K562 (cell line): Measurements from ENCODE around the gene ANKS1A. TPM values are rescaled to one million over a fixed set of nuclear protein-coding genes. Genes with fewer than 3 reads are reported as not detected.

Experiments used
- ATAC-seq: fragments of 200-7000 bp; cut with Tn5 transposase; 3 replicates; pipeline ENCODE4 v1.9.1; 2020; ENCODE audit warnings: moderate library complexity
- BruUV-seq: library from RNA; stranded (reverse); fragments of 400-500 nt; replicated peaks from 2 replicates; lab custom pipeline; 2021; lab: Mats Ljungman, UMichigan
- CTCF ChIA-PET: fragments of 300-600 bp; formaldehyde crosslinking; extraction: SDS; loops from one replicate; lab custom pipeline; 2021; ENCODE audit warnings: low intra/inter-chr PET ratio; lab: Yijun Ruan, JAX
- POLR2A ChIA-PET: fragments of 300-600, 350-650 bp; sonication (Branson Sonifier 250); formaldehyde crosslinking; extraction: SDS; loops from one replicate; lab custom pipeline; 2021; ENCODE audit warnings: antibody characterized with exemption, inconsistent platforms; lab: Yijun Ruan, JAX
- DNase-seq, 4 experiments: peaks; one replicate each; pipeline versions ENCODE4 v3.0.0 to v3.0.0-alpha.2; 2011 to 2018; ENCODE audit warnings: low spot score in 3 of 4, mixed read lengths in 3 of 4; ENCODE audit errors: extremely low read depth in 1 of 4
- FAIRE-seq: peaks from 2 replicates; lab custom pipeline; 2011; peaks lifted over from hg19 to GRCh38; lab: Jason Lieb, UNC
- H2AFZ ChIP-seq: 2 replicates; pipeline ENCODE4 v1.6.0; 2011; ENCODE audit warnings: low read depth, low read length, control low read depth, inconsistent platforms
- H3K27ac ChIP-seq: fragments of 200-600 bp; 3 replicates; pipeline ENCODE4 v1.8.0; 2011; ENCODE audit warnings: low read depth, mild to moderate bottlenecking, control low read depth, inconsistent platforms, low read length, moderate library complexity, mixed read lengths; ENCODE audit errors: extremely low read depth
- H3K27me3 ChIP-seq, 2 experiments: fragments of 300-600 bp in 1 of 2; 2 replicates in 1 of 2; 3 replicates in 1 of 2; pipeline versions ENCODE4 v1.6.0 to v1.8.0; 2011; ENCODE audit warnings: inconsistent platforms in 2 of 2, low read length in 2 of 2, mild to moderate bottlenecking in 1 of 2, mixed read lengths in 1 of 2, moderate library complexity in 1 of 2; ENCODE audit not compliant: control insufficient read depth in 2 of 2, insufficient read depth in 2 of 2
- H3K36me3 ChIP-seq: fragments of 300-600 bp; 3 replicates; pipeline ENCODE4 v1.8.0; 2011; ENCODE audit warnings: mild to moderate bottlenecking, low read length, inconsistent platforms; ENCODE audit not compliant: control insufficient read depth, insufficient read depth
- H3K4me1 ChIP-seq, 2 experiments: fragments of 200-600 bp in 1 of 2; replicated peaks in 1 of 2; 2 replicates in 1 of 2; 3 replicates in 1 of 2; pipeline versions ENCODE4 v1.5.1 to v1.8.0; 2011; ENCODE audit warnings: inconsistent platforms in 2 of 2, low read length in 2 of 2, mild to moderate bottlenecking in 1 of 2, mixed read lengths in 1 of 2, moderate library complexity in 1 of 2; ENCODE audit not compliant: control insufficient read depth in 2 of 2, insufficient read depth in 2 of 2
- H3K4me2 ChIP-seq: 2 replicates; pipeline ENCODE4 v1.6.1; 2011; ENCODE audit warnings: low read length, control low read depth, inconsistent platforms, mixed read lengths; ENCODE audit not compliant: insufficient read depth
- H3K4me3 ChIP-seq: fragments of 200-600 bp; sonication (generic), shearing (Covaris generic); 2 replicates; pipeline ENCODE4 v1.5.1; 2016; ENCODE audit warnings: control low read depth, inconsistent platforms
- H3K79me2 ChIP-seq: fragments of 200-600 bp; 3 replicates; pipeline ENCODE4 v1.8.0; 2011; ENCODE audit warnings: low read length, inconsistent platforms; ENCODE audit not compliant: control insufficient read depth, insufficient read depth
- H3K9ac ChIP-seq, 2 experiments: 2 replicates each; pipeline versions ENCODE4 v1.6.0 to v1.6.1; 2011; ENCODE audit warnings: low read depth in 2 of 2, low read length in 2 of 2, control low read depth in 1 of 2, inconsistent platforms in 1 of 2, mild to moderate bottlenecking in 1 of 2, mixed read lengths in 1 of 2; ENCODE audit not compliant: insufficient read depth in 1 of 2
- H3K9me1 ChIP-seq: one replicate; pipeline ENCODE4 v1.6.0; 2011; ENCODE audit warnings: inconsistent platforms, mild to moderate bottlenecking, low read length, moderate library complexity; ENCODE audit not compliant: control insufficient read depth, insufficient read depth
- H3K9me3 ChIP-seq: replicated peaks from 2 replicates; pipeline ENCODE4 v1.5.1; 2011; ENCODE audit warnings: low read depth, low read length, inconsistent platforms; ENCODE audit not compliant: control insufficient read depth, insufficient read depth
- H4K20me1 ChIP-seq: replicated peaks from 2 replicates; pipeline ENCODE4 v1.6.1; 2011; ENCODE audit warnings: low read length, inconsistent platforms, mixed read lengths; ENCODE audit not compliant: control insufficient read depth, insufficient read depth
- FIP1L1 ChIP-seq: fragments of 200-400 bp; formaldehyde crosslinking; IDR thresholded peaks from 2 replicates; pipeline ENCODE4 v1.6.1; 2018; ENCODE audit warnings: mild to moderate bottlenecking, low read depth, low read length; ENCODE audit not compliant: poor library complexity, severe bottlenecking
- NR2C1 ChIP-seq, 2 experiments: fragments of 450-650 bp; IDR thresholded peaks; 2 replicates each; pipeline ENCODE4 v1.6.1; 2017; ENCODE audit warnings: mild to moderate bottlenecking in 2 of 2, antibody characterized with exemption in 1 of 2, inconsistent platforms in 1 of 2, missing compliant biosample characterization in 1 of 2, missing genetic modification characterization in 1 of 2
- ZNF23 ChIP-seq: fragments of 250-450 bp; sonication (Bioruptor Pico); IDR thresholded peaks from 2 replicates; pipeline ENCODE4 v1.4.0; 2020; ENCODE audit warnings: mild to moderate bottlenecking
- WGBS: fragments of 100-300 bp; shearing (Covaris generic); methylation state at CpG from one replicate; pipeline ENCODE4 v1.1.6; 2016; ENCODE audit warnings: low coverage, mixed read lengths; ENCODE audit not compliant: insufficient coverage; ENCODE audit errors: missing lambda C conversion rate; 5-methylcytosine and 5-hydroxymethylcytosine counted together
- in situ Hi-C: fragments of 300-500 bp; cut with MboI; formaldehyde crosslinking; loops from 4 replicates; pipeline ENCODE4 v1.15.0; 2018; ENCODE audit warnings: inconsistent platforms, mixed read lengths
- intact Hi-C: fragments of 100-400 bp; cut with micrococcal nuclease; formaldehyde crosslinking; loops from 2 replicates; pipeline ENCODE4 v1.14.2; 2022
- polyA plus RNA-seq, 8 experiments: library from polyadenylated mRNA; depleted of rRNA in 4 of 8; stranded (reverse) in 5 of 8; unstranded in 3 of 8; fragments of >200 nt; fragmentation: Nextera tagmentation in 2 of 8; fragmentation: Illumina TruSeq in 1 of 8; extraction: Ambion mirVana in 2 of 8; extraction: Trizol in 1 of 8; gene quantifications; 2 replicates each; pipeline versions ENCODE4 v1.2.1 to v1.2.3, GENCODE V29; 2011 to 2014; ENCODE audit warnings: inconsistent platforms in 1 of 8, missing spikeins in 1 of 8
- total RNA-seq, 7 experiments: library from RNA; depleted of rRNA in 6 of 7; stranded (reverse); fragments of >200 nt in 6 of 7; fragmentation: Illumina TruSeq in 2 of 7; extraction: Trizol in 2 of 7; gene quantifications; 2 replicates each; pipeline versions ENCODE4 v1.2.1 to v1.2.3, GENCODE V29; 2011 to 2021; ENCODE audit warnings: low replicate concordance in 1 of 7
- TF ChIP-seq, protein P1 (sequence below), 2 experiments: fragments of 450-650 bp; formaldehyde crosslinking in 1 of 2; IDR thresholded peaks; 2 replicates each; pipeline versions ENCODE4 v1.4.0 to v1.6.1; 2014 to 2020; ENCODE audit warnings: mild to moderate bottlenecking in 2 of 2, borderline replicate concordance in 1 of 2, low read depth in 1 of 2
- TF ChIP-seq, protein P2 (sequence below): fragments of 450-650 bp; IDR thresholded peaks from 2 replicates; pipeline ENCODE4 v1.7.0; 2016; ENCODE audit warnings: borderline replicate concordance
- TF ChIP-seq, protein P3 (sequence below): fragments of 450-650 bp; IDR thresholded peaks from 2 replicates; pipeline ENCODE4 v1.6.1; 2018; ENCODE audit warnings: mild to moderate bottlenecking, low read depth; ENCODE audit not compliant: partially characterized antibody

The ANKS1A gene
- total and polyA plus RNA-seq, 9 of the 15 experiments (the other 6 are each of a cell fraction or from before 2014, with no cell fraction given): 1.1 to 13.8 (median 5.3) TPM

DNA sequence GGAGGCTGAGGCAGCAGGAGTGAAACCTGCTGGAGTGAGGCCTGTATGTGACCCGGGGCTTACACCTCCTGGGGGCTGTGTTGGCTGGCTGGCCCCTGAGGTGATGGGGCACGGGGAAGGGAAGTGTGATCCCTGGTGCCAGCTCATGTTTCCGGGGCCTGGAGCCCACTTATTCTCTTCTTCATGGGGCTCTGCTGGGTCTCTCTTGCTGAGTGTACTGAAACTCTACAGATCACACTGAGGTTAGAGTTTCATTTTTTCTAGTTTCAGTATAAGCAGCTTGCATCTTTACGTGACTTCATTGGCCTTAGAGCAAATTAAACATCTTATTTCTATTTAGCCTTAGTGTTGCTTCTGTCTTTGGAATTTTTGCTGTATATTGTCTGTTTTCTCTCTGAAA is 96.2 kb downstream of the ANKS1A start:
- Histone ChIP-seq H3K79me2 (no peaks in the 10 kb centered on the region), H3K36me3 (peaks cover 66% of the 10 kb centered on the region), H3K27ac (no peak overlapping the region), H2AFZ (no peak overlapping the region), H3K27me3 (no peaks in the 10 kb centered on the region), H4K20me1 (no peaks in the 10 kb centered on the region), H3K9me3 (no peaks in the 10 kb centered on the region), H3K9ac (no peak overlapping the region), H3K4me2 (no peak overlapping the region), H3K4me3 (no peak overlapping the region), H3K4me1 (peaks cover 9 to 15% of the 10 kb centered on the region in 2 experiments; a peak in 3 of 5 replicates), H3K9me1 (no peaks in the 10 kb centered on the region)
- POLR2A ChIA-PET: interaction anchor here (1.0 to 1.1 kb wide), 2 partner anchors 165 to 220 kb away, joined by 3 read pairs; no protein-coding TSS in a partner anchor
- FAIRE-seq (no peak), ATAC-seq (no peak), DNase-seq (no peak)
- BruUV-seq: no TSS peak
- CTCF ChIA-PET: no interaction called here
- in situ Hi-C loops (loop anchor here (5.0 kb wide), 1 partner anchor 257 kb away; no protein-coding TSS in a partner anchor), intact Hi-C loops (loop anchor here (5.0 to 10.0 kb wide), 2 partner anchors 462 to 820 kb away; no protein-coding TSS in a partner anchor)
- 53% methylated on average over 4 of the region's 4 CpGs for WGBS
- TF ChIP-seq, protein P1, sequence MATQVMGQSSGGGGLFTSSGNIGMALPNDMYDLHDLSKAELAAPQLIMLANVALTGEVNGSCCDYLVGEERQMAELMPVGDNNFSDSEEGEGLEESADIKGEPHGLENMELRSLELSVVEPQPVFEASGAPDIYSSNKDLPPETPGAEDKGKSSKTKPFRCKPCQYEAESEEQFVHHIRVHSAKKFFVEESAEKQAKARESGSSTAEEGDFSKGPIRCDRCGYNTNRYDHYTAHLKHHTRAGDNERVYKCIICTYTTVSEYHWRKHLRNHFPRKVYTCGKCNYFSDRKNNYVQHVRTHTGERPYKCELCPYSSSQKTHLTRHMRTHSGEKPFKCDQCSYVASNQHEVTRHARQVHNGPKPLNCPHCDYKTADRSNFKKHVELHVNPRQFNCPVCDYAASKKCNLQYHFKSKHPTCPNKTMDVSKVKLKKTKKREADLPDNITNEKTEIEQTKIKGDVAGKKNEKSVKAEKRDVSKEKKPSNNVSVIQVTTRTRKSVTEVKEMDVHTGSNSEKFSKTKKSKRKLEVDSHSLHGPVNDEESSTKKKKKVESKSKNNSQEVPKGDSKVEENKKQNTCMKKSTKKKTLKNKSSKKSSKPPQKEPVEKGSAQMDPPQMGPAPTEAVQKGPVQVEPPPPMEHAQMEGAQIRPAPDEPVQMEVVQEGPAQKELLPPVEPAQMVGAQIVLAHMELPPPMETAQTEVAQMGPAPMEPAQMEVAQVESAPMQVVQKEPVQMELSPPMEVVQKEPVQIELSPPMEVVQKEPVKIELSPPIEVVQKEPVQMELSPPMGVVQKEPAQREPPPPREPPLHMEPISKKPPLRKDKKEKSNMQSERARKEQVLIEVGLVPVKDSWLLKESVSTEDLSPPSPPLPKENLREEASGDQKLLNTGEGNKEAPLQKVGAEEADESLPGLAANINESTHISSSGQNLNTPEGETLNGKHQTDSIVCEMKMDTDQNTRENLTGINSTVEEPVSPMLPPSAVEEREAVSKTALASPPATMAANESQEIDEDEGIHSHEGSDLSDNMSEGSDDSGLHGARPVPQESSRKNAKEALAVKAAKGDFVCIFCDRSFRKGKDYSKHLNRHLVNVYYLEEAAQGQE (IDR thresholded peaks at IDR 0.05; ENCODE audit: borderline replicate concordance): no peak
- TF ChIP-seq, protein P1 (CRISPR knock-in tag; IDR thresholded peaks at IDR 0.05; ENCODE audit: low read depth): no peak
- TF ChIP-seq NR2C1 (IDR thresholded peaks at IDR 0.05) (no peak), NR2C1 (tag; IDR thresholded peaks at IDR 0.05) (no peak), ZNF23 (CRISPR knock-in tag) (no peak), FIP1L1 (no peak)
- TF ChIP-seq, protein P2, sequence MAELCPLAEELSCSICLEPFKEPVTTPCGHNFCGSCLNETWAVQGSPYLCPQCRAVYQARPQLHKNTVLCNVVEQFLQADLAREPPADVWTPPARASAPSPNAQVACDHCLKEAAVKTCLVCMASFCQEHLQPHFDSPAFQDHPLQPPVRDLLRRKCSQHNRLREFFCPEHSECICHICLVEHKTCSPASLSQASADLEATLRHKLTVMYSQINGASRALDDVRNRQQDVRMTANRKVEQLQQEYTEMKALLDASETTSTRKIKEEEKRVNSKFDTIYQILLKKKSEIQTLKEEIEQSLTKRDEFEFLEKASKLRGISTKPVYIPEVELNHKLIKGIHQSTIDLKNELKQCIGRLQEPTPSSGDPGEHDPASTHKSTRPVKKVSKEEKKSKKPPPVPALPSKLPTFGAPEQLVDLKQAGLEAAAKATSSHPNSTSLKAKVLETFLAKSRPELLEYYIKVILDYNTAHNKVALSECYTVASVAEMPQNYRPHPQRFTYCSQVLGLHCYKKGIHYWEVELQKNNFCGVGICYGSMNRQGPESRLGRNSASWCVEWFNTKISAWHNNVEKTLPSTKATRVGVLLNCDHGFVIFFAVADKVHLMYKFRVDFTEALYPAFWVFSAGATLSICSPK: no peak
- TF ChIP-seq, protein P3, sequence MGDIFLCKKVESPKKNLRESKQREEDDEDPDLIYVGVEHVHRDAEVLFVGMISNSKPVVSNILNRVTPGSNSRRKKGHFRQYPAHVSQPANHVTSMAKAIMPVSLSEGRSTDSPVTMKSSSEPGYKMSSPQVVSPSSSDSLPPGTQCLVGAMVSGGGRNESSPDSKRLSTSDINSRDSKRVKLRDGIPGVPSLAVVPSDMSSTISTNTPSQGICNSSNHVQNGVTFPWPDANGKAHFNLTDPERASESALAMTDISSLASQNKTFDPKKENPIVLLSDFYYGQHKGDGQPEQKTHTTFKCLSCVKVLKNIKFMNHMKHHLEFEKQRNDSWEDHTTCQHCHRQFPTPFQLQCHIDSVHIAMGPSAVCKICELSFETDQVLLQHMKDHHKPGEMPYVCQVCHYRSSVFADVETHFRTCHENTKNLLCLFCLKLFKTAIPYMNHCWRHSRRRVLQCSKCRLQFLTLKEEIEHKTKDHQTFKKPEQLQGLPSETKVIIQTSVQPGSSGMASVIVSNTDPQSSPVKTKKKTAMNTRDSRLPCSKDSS: no peak
